GM12892 (cell line): ENCODE measurements around the gene GABRB3.

Experiments used
- POLR2A ChIP-seq: IDR thresholded peaks from 2 replicates; pipeline ENCODE4 v1.6.1; 2011; ENCODE audit warnings: low read depth, low read length, control low read depth
- POLR2AphosphoS5 ChIP-seq: IDR thresholded peaks from 2 replicates; pipeline ENCODE4 v1.6.1; 2011; ENCODE audit warnings: low read depth, low read length, control low read depth
- TAF1 ChIP-seq: IDR thresholded peaks from 2 replicates; pipeline ENCODE4 v1.6.1; 2011; ENCODE audit warnings: low read depth, mild to moderate bottlenecking, control low read depth, low read length, borderline replicate concordance

DNA sequence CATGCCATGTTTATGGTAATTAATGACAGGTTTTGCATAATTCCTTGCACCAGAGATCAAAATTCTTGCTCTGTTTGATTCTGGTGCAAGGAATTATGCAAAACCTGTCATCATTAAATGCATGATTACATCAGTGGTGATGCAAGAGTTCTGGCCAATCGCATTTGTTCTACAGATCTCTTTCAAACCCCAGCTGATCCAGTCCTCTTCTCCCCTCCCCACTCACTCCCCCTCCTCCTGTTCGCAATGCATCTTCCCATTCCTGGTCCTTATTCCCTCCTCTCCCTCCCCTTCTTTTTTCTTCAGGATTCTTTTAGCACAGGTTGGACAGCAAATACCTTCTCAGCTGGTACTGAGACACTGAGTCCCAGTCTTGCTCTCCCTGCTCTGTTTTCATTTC, 82.1 kb downstream of the GABRB3 start:
- TF ChIP-seq POLR2AphosphoS5 (no peak), TAF1 (no peak), POLR2A (no peak)
